HCT116 (cell line): ENCODE results near the gene THRB. TPM values are rescaled to one million over a fixed set of nuclear protein-coding genes. Genes with fewer than 3 reads are reported as not detected.
A peak's percentile ranks its signal among the peaks of the same experiment; 100 is the strongest.

Source experiments
- ATAC-seq: fragments of 200-7000 bp; cut with Tn5 transposase; 2 replicates; pipeline ENCODE4 v1.9.1; 2020; ENCODE audit warnings: mild to moderate bottlenecking, moderate library complexity
- BruUV-seq: library from RNA; stranded (reverse); fragments of 400-500 nt; replicated peaks from 2 replicates; lab custom pipeline; 2021; lab: Mats Ljungman, UMichigan
- CTCF ChIA-PET: fragments of 300-600 bp; sonication (Branson Sonifier 250); formaldehyde crosslinking; loops from one replicate; lab custom pipeline; 2021; ENCODE audit warnings: antibody characterized with exemption; lab: Charles Lee
- POLR2A ChIA-PET: fragments of 300-600, 350-600 bp; sonication (Branson Sonifier 250); formaldehyde crosslinking; loops from one replicate; lab custom pipeline; 2021; ENCODE audit warnings: antibody characterized with exemption; lab: Charles Lee
- RAD21 ChIA-PET, 2 experiments: fragments of 300-600 bp; sonication (Branson Sonifier 250); formaldehyde crosslinking; loops; one replicate each; lab custom pipeline; 2023; ENCODE audit warnings: low total read pairs in 2 of 2; ENCODE audit not compliant: uncharacterized antibody in 2 of 2, unreplicated experiment in 2 of 2, low non-redundant PET in 1 of 2; lab: Charles Lee
- DNase-seq: peaks from one replicate; pipeline ENCODE4 v3.0.0-alpha.2; 2010; ENCODE audit warnings: low read depth, low spot score
- H2AFZ ChIP-seq: fragments of 200-600 bp; shearing (Covaris generic), sonication (generic); 2 replicates; pipeline ENCODE4 v1.6.1; 2017; ENCODE audit warnings: low read depth, mixed run types, mixed read lengths, antibody characterized with exemption, low read length; ENCODE audit not compliant: poor library complexity, severe bottlenecking
- H3K27ac ChIP-seq: 2 replicates; pipeline ENCODE4 v1.5.1; 2012; ENCODE audit warnings: low read depth, low read length
- H3K27me3 ChIP-seq: fragments of 200-600 bp; sonication (generic); 2 replicates; pipeline ENCODE4 v1.6.1; 2016; ENCODE audit warnings: mixed run types, low read length, mixed read lengths; ENCODE audit not compliant: insufficient read depth
- H3K36me3 ChIP-seq, 2 experiments: fragments of 200-500 bp in 1 of 2; fragments of 200-600 bp in 1 of 2; sonication (Bioruptor generic) in 1 of 2; sonication (generic) in 1 of 2; 2 replicates each; pipeline versions ENCODE4 v1.5.1 to v1.6.1; 2014 to 2016; ENCODE audit warnings: low read length in 2 of 2, inconsistent platforms in 1 of 2, mixed read lengths in 1 of 2, mixed run types in 1 of 2; ENCODE audit not compliant: insufficient read depth in 2 of 2, control insufficient read depth in 1 of 2
- H3K4me1 ChIP-seq, 2 experiments: fragments of 200-600 bp in 1 of 2; sonication (generic) in 1 of 2; 2 replicates each; pipeline versions ENCODE4 v1.5.1 to v1.6.1; 2012 to 2017; ENCODE audit warnings: low read length in 2 of 2, inconsistent platforms in 1 of 2, mild to moderate bottlenecking in 1 of 2, mixed read lengths in 1 of 2, mixed run types in 1 of 2, moderate library complexity in 1 of 2; ENCODE audit not compliant: insufficient read depth in 2 of 2, control insufficient read depth in 1 of 2
- H3K4me2 ChIP-seq: fragments of 200-600 bp; sonication (generic); 2 replicates; pipeline ENCODE4 v1.6.1; 2017; ENCODE audit warnings: mixed run types, low read length, mixed read lengths
- H3K4me3 ChIP-seq, 2 experiments: fragments of 200-600 bp in 1 of 2; sonication (generic) in 1 of 2; replicated peaks in 1 of 2; 2 replicates each; pipeline ENCODE4 v1.5.1; 2011 to 2016; ENCODE audit warnings: low read length in 2 of 2, control low read depth in 1 of 2, low read depth in 1 of 2, mild to moderate bottlenecking in 1 of 2, mixed read lengths in 1 of 2, mixed run types in 1 of 2
- H3K79me2 ChIP-seq: fragments of 200-600 bp; sonication (generic); 2 replicates; pipeline ENCODE4 v1.6.1; 2017; ENCODE audit warnings: mild to moderate bottlenecking, mixed run types, low read length, moderate library complexity, mixed read lengths; ENCODE audit not compliant: insufficient read depth
- H3K9ac ChIP-seq: fragments of 200-600 bp; sonication (generic); 2 replicates; pipeline ENCODE4 v1.6.1; 2016; ENCODE audit warnings: low read length, mixed read lengths
- H3K9me2 ChIP-seq: fragments of 200-600 bp; sonication (generic), shearing (Covaris generic); 2 replicates; pipeline ENCODE4 v1.6.1; 2017; ENCODE audit warnings: mixed run types, mild to moderate bottlenecking, moderate library complexity; ENCODE audit not compliant: insufficient read depth
- H3K9me3 ChIP-seq, 2 experiments: fragments of 200-500 bp in 1 of 2; fragments of 200-600 bp in 1 of 2; sonication (Bioruptor generic) in 1 of 2; sonication (generic) in 1 of 2; 2 replicates each; pipeline ENCODE4 v1.6.1; 2014 to 2017; ENCODE audit warnings: low read length in 2 of 2, mixed read lengths in 2 of 2, inconsistent platforms in 1 of 2, low read depth in 1 of 2, mild to moderate bottlenecking in 1 of 2, mixed run types in 1 of 2, moderate library complexity in 1 of 2; ENCODE audit not compliant: control insufficient read depth in 1 of 2, insufficient read depth in 1 of 2
- H4K20me1 ChIP-seq: fragments of 200-600 bp; sonication (generic), shearing (Covaris generic); 2 replicates; pipeline ENCODE4 v1.6.1; 2017; ENCODE audit warnings: mixed run types, mild to moderate bottlenecking, moderate library complexity; ENCODE audit not compliant: insufficient read depth
- CEBPB ChIP-seq: IDR thresholded peaks from 2 replicates; pipeline ENCODE4 v1.6.1; 2012; ENCODE audit warnings: low read depth
- ELF1 ChIP-seq: IDR thresholded peaks from 2 replicates; pipeline ENCODE4 v1.6.1; 2012; ENCODE audit warnings: low read depth, borderline replicate concordance
- EZH2 ChIP-seq: fragments of 200-600 bp; sonication (generic); IDR thresholded peaks from 2 replicates; pipeline ENCODE4 v1.6.1; 2017; ENCODE audit warnings: antibody characterized with exemption, mixed run types
- FOSL1 ChIP-seq: IDR thresholded peaks from 2 replicates; pipeline ENCODE4 v1.6.1; 2012; ENCODE audit warnings: low read depth
- POLR2AphosphoS5 ChIP-seq: IDR thresholded peaks from 2 replicates; pipeline ENCODE4 v1.6.1; 2011; ENCODE audit warnings: mild to moderate bottlenecking, low read depth, low read length, moderate library complexity
- RAD21 ChIP-seq: IDR thresholded peaks from 2 replicates; pipeline ENCODE4 v1.6.1; 2012; ENCODE audit warnings: low read depth, mild to moderate bottlenecking
- YY1 ChIP-seq: IDR thresholded peaks from 2 replicates; pipeline ENCODE4 v1.6.1; 2011; ENCODE audit warnings: low read length, low read depth, moderate library complexity, mild to moderate bottlenecking; ENCODE audit not compliant: insufficient replicate concordance; ENCODE audit errors: extremely low read depth
- ZFX ChIP-seq: fragments of 450-650 bp; IDR thresholded peaks from 2 replicates; pipeline ENCODE4 v1.6.1; 2017
- intact Hi-C: fragments of 100-400 bp; cut with micrococcal nuclease; formaldehyde crosslinking; loops from 2 replicates; pipeline ENCODE4 v1.10.0; 2022
- total RNA-seq: library from RNA; stranded (reverse); gene quantifications from one replicate; pipeline ENCODE4 v1.2.1, GENCODE V29; 2021; ENCODE audit not compliant: unreplicated experiment
- TF ChIP-seq, protein P1 (sequence below): IDR thresholded peaks from 2 replicates; pipeline ENCODE4 v1.6.1; 2011; ENCODE audit warnings: mild to moderate bottlenecking, low read length, moderate library complexity; ENCODE audit not compliant: insufficient replicate concordance; ENCODE audit errors: extremely low read depth
- TF ChIP-seq, protein P2 (sequence below), 3 experiments: fragments of 200-600 bp in 1 of 3; sonication (generic) in 1 of 3; IDR thresholded peaks in 2 of 3; conservative IDR thresholded peaks in 1 of 3; 2 replicates each; pipeline ENCODE4 v1.5.1; 2012 to 2017; ENCODE audit warnings: low read depth in 2 of 3, low read length in 2 of 3, antibody characterized with exemption in 1 of 3, borderline replicate concordance in 1 of 3, control low read depth in 1 of 3, mild to moderate bottlenecking in 1 of 3, mixed read lengths in 1 of 3, mixed run types in 1 of 3, moderate library complexity in 1 of 3; ENCODE audit not compliant: insufficient read depth in 1 of 3

THRB gene
- total RNA-seq, 1 experiment from 2014 or later: 2.5 TPM

DNA sequence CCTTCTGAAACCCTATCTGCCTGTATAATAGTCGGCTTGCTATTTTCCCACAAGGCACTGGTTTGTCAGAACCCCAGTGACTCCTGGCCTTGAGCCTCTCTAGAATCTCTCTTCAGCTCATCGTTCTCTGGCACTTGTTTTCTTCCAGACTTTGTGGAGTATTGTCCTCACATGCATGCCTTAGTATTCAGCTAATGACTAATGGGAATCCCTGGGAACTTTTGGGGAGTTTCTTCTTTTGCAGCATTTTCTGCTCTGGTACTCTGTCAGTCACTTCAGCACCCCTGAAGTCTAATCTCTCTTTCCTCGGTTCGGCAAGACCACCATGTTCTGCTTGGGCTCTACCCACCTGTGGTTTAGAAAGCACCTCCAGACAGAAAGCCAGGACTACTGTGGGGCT lies 35.8 kb upstream of the THRB start (continued):
- TF ChIP-seq FOSL1: no peak
- no peak for TF ChIP-seq YY1
- no peak for TF ChIP-seq ELF1
- no peak for TF ChIP-seq CEBPB
- TF ChIP-seq POLR2AphosphoS5: no peak
- TF ChIP-seq, protein P1, sequence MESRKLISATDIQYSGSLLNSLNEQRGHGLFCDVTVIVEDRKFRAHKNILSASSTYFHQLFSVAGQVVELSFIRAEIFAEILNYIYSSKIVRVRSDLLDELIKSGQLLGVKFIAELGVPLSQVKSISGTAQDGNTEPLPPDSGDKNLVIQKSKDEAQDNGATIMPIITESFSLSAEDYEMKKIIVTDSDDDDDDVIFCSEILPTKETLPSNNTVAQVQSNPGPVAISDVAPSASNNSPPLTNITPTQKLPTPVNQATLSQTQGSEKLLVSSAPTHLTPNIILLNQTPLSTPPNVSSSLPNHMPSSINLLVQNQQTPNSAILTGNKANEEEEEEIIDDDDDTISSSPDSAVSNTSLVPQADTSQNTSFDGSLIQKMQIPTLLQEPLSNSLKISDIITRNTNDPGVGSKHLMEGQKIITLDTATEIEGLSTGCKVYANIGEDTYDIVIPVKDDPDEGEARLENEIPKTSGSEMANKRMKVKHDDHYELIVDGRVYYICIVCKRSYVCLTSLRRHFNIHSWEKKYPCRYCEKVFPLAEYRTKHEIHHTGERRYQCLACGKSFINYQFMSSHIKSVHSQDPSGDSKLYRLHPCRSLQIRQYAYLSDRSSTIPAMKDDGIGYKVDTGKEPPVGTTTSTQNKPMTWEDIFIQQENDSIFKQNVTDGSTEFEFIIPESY: no peak

DNA sequence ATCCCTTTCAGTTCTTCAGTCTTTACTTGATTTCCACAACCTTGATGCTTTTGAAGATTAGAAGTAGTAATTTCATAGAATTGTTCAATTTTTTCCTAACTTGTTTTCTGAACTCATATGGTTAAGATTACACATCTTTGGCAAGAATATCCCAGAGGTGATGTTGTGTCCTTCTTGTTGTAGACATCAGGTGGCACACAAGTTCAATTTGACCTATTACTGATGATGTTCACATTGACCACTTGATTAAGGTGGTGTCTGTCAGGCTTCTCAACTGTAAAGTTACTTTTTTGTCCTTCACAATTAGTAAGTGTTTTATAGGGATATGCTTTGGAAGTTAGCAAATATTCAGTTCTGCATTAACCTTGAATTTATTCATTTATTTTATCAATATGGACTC lies 34.6 kb upstream of the THRB start:
- no peak overlapping the region for H3K9ac ChIP-seq
- POLR2A ChIA-PET: no interaction called here
- no peak overlapping the region for H3K4me2 ChIP-seq
- no peak overlapping the region for H3K4me3 ChIP-seq
- no peaks in the 10 kb centered on the region; the same call in 1 of the 2 replicates for H3K9me2 ChIP-seq
- H3K4me1 ChIP-seq: peaks cover 0 to 7% of the 10 kb centered on the region in 2 experiments; a peak in 2 of 4 replicates
- RAD21 ChIA-PET: no interaction called here
- H3K9me3 ChIP-seq: no peaks in the 10 kb centered on the region
- H3K79me2 ChIP-seq: no peaks in the 10 kb centered on the region
- no peaks in the 10 kb centered on the region for H3K27me3 ChIP-seq
- no peak for DNase-seq
- CTCF ChIA-PET: no interaction called here
- H2AFZ ChIP-seq: no peak overlapping the region
- no peak; the same call in 1 of the 2 replicates for ATAC-seq
- H3K36me3 ChIP-seq: no peaks in the 10 kb centered on the region
- intact Hi-C loops: no loop called here
- H4K20me1 ChIP-seq: no peaks in the 10 kb centered on the region
- no peak for TF ChIP-seq EZH2
- peak; percentile 8; the same call in 1 of the 2 replicates for TF ChIP-seq RAD21
- TF ChIP-seq, protein P2, sequence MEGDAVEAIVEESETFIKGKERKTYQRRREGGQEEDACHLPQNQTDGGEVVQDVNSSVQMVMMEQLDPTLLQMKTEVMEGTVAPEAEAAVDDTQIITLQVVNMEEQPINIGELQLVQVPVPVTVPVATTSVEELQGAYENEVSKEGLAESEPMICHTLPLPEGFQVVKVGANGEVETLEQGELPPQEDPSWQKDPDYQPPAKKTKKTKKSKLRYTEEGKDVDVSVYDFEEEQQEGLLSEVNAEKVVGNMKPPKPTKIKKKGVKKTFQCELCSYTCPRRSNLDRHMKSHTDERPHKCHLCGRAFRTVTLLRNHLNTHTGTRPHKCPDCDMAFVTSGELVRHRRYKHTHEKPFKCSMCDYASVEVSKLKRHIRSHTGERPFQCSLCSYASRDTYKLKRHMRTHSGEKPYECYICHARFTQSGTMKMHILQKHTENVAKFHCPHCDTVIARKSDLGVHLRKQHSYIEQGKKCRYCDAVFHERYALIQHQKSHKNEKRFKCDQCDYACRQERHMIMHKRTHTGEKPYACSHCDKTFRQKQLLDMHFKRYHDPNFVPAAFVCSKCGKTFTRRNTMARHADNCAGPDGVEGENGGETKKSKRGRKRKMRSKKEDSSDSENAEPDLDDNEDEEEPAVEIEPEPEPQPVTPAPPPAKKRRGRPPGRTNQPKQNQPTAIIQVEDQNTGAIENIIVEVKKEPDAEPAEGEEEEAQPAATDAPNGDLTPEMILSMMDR (IDR thresholded peaks at IDR 0.05 in 2 of 3, conservative IDR thresholded peaks at IDR 0.05 in 1 of 3; ENCODE audit: borderline replicate concordance in 1 of 3, insufficient read depth in 1 of 3, low read depth in 2 of 3, low read length in 2 of 3): 0 out of 6 replicates have a peak, but pooled peaks of 1 of the 3 experiments have one; percentile 9
- no peak for TF ChIP-seq ZFX
- no peak overlapping the region for H3K27ac ChIP-seq
- no TSS peak for BruUV-seq
